ENCODE data around the gene LENG8. TPM values are rescaled to one million over a fixed set of nuclear protein-coding genes. Genes with fewer than 3 reads are reported as not detected.
A peak's percentile ranks its signal among the peaks of the same experiment; 100 is the strongest.

Gene LENG8
- total and polyA plus RNA-seq, 11 donors, result 23.6 to 93.9 (median 58.8) TPM

DNA sequence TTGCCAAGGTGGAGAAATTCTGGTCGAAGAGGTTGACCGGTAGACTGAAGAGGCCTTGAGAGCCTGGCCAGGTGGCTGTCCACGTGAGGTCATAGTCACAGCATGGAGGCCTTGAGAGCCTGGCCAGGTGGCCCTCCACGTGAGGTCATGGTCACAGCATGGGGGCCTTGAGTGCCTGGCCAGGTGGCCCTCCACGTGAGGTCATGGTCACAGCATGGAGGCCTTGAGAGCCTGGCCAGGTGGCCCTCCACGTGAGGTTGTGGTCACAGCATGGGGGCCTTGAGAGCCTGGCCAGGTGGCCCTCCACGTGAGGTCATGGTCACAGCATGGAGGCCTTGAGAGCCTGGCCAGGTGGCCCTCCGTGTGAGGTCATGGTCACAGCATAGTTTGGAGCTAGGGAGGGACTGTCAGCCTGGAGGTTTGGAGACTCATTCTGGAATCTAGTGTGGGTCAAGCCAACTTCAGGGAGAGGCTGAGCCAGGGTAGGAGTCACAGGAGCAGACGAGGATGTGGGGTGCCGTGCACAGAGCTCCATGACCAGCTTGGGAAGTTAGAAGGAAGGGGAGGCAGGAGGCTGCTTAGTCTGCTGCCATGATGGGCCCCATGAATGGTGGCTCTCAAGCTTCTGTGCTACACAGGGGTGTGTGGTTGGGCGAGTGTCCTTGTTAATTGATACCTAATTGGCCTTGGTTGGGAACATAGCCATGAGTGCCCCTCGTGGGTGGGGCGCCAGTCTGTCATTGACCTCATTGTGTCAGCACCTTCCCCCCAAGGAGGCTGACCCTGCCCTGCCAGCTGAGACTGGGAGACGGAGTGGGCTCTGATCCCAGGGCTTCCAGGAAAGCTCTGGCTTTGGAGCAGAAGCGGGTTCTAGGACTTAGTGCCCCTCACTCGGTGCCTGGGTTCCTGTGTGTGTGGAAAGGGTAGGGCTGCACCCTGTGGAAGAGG, 10.6 kb downstream of the LENG8 start:
- peaks cover 0 to 80% (median 75%) of the 10 kb centered on the region in 9 donors for H3K36me3 ChIP-seq
- peaks cover 0 to 49% (median 26%) of the 10 kb centered on the region in 12 donors for H3K4me1 ChIP-seq
- H3K4me3 ChIP-seq, result no peak overlapping the region
- ATAC-seq (no peak), DNase-seq (no peak)
- WGBS, 4 donors, result 79 to 86% (median 83%) methylated on average over 12 to 16 of the region's 16 CpGs
- TF ChIP-seq POLR2A (IDR thresholded peaks at IDR 0.05), result no peak
- TF ChIP-seq, protein P1, sequence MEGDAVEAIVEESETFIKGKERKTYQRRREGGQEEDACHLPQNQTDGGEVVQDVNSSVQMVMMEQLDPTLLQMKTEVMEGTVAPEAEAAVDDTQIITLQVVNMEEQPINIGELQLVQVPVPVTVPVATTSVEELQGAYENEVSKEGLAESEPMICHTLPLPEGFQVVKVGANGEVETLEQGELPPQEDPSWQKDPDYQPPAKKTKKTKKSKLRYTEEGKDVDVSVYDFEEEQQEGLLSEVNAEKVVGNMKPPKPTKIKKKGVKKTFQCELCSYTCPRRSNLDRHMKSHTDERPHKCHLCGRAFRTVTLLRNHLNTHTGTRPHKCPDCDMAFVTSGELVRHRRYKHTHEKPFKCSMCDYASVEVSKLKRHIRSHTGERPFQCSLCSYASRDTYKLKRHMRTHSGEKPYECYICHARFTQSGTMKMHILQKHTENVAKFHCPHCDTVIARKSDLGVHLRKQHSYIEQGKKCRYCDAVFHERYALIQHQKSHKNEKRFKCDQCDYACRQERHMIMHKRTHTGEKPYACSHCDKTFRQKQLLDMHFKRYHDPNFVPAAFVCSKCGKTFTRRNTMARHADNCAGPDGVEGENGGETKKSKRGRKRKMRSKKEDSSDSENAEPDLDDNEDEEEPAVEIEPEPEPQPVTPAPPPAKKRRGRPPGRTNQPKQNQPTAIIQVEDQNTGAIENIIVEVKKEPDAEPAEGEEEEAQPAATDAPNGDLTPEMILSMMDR (IDR thresholded peaks at IDR 0.05), result no peak
- intact Hi-C loops (cut with DNase I), result loop anchor here in 1 of 10 donors (5.0 kb wide), 1 partner anchor 587 kb away; no protein-coding TSS in a partner anchor
- no peaks in the 10 kb centered on the region for H3K27me3 ChIP-seq
- H3K27ac ChIP-seq, result peak overlapping the region in 2 of 12 donors; percentile 5 to 15
- no peaks in the 10 kb centered on the region for H3K9me3 ChIP-seq

DNA sequence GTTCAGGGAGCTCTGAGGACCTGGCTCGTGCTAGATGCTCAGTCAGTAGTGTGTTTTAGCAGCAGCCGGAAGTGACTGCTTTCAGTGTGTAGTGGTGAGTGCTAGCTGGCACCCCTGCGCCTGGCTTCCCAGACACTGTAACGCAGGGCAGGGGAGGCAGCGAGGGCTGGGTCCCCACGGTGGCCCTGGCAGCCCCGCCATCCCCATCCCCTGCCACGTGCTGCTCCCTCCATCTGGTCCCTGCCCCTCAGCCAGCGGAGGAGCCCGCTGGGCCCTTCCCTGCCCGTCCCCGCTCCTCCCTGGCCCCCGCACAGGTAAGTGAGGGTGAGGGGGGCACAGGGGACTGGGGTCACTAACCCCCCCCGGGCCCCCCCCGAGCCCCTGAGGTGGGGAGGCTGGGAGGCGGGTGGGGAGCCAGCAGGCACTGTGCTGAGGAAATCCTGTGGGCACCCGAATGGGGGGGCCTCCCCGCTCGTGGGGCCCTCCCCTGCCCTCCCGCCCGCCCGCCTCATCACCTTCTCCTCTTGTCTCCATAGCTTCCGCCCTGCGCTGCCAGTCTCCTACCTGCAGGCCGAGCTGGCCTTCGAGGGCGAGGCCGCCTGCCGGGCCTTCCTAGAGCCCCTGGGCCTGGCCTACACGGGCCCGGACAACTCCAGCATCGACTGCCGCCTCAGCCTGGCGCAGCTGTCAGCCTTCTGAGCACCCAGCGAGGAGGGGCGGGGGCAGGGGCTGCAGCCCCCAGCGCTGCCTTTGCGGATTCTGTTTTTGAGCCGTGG, 11.4 kb downstream of the LENG8 start:
- H3K27ac ChIP-seq, result peak overlapping the region in 1 of 12 donors; percentile 5
- H3K36me3 ChIP-seq, result peaks cover 0 to 71% (median 66%) of the 10 kb centered on the region in 9 donors
- H3K4me3 ChIP-seq, result no peak overlapping the region
- TF ChIP-seq POLR2A (IDR thresholded peaks at IDR 0.05), result no peak
- TF ChIP-seq, protein P1 (IDR thresholded peaks at IDR 0.05), result no peak
- intact Hi-C loops (cut with DNase I), result loop anchor here in 1 of 10 donors (5.0 kb wide), 1 partner anchor 588 kb away; no protein-coding TSS in a partner anchor
- H3K27me3 ChIP-seq, result peaks cover 0 to 2% (median 0%) of the 10 kb centered on the region in 9 donors
- ATAC-seq, result no peak
- DNase-seq, result no peak
- 84 to 89% (median 85%) methylated on average over 16 to 39 of the region's 39 CpGs for WGBS, 4 donors
- no peaks in the 10 kb centered on the region for H3K9me3 ChIP-seq
- peaks cover 0 to 49% (median 30%) of the 10 kb centered on the region in 12 donors for H3K4me1 ChIP-seq

DNA sequence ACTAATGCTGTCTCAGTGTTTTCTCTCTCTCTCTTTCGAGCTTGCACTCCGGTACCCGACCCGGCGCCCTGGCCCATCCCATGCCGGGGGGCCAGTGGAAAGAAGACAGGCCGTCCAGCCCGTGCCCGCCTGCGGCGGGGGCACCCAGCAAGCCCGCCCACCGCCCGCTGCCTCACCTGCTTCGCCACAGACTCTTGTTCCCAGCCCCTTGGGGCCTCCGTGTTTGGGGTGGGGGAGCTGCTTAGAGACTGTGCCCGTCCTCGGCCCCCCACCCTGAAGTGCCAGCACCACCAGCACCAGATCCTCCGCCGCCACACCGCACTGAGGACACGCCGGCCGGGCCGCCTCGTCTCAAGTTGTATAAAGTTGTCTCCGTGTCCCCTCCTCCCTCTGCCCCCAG, 12.2 kb downstream of the LENG8 start:
- H3K4me1 ChIP-seq, result peaks cover 0 to 49% (median 30%) of the 10 kb centered on the region in 12 donors
- intact Hi-C loops (cut with DNase I), result loop anchor here in 1 of 10 donors (5.0 kb wide), 1 partner anchor 589 kb away; no protein-coding TSS in a partner anchor
- no peak overlapping the region for H3K4me3 ChIP-seq
- WGBS, 4 donors, result 74 to 78% (median 77%) methylated on average over 22 to 27 of the region's 27 CpGs
- DNase-seq (no peak), ATAC-seq (no peak)
- peaks cover 0 to 63% (median 58%) of the 10 kb centered on the region in 9 donors for H3K36me3 ChIP-seq
- H3K27me3 ChIP-seq, result peaks cover 0 to 6% (median 0%) of the 10 kb centered on the region in 9 donors
- H3K27ac ChIP-seq, result peak overlapping the region in 4 of 12 donors; percentile 13 to 99 (median 72)
- no peaks in the 10 kb centered on the region for H3K9me3 ChIP-seq
- TF ChIP-seq, protein P1 (IDR thresholded peaks at IDR 0.05), result no peak
- TF ChIP-seq POLR2A (IDR thresholded peaks at IDR 0.05), result no peak
